H9 (cell line): Measurements from ENCODE around the gene CDC42EP1. TPM values are rescaled to one million over a fixed set of nuclear protein-coding genes. Genes with fewer than 3 reads are reported as not detected.

Experiments
- DNase-seq: peaks from one replicate; pipeline ENCODE4 v3.0.0-alpha.2; 2017
- H2AFZ ChIP-seq: one replicate; pipeline ENCODE4 v1.6.1; 2013; ENCODE audit warnings: mild to moderate bottlenecking, low read length, control low read depth, moderate library complexity
- H2AK5ac ChIP-seq: 2 replicates; pipeline ENCODE4 v1.6.1; 2013; ENCODE audit warnings: low read length, control low read depth, mixed read lengths; ENCODE audit not compliant: insufficient read length
- H2BK120ac ChIP-seq: one replicate; pipeline ENCODE4 v1.6.1; 2013; ENCODE audit warnings: low read depth, mild to moderate bottlenecking, low read length, control low read depth, inconsistent platforms; ENCODE audit not compliant: poor library complexity, severe bottlenecking
- H2BK12ac ChIP-seq: 2 replicates; pipeline ENCODE4 v1.6.1; 2013; ENCODE audit warnings: low read length, control low read depth, mixed read lengths, low read depth; ENCODE audit not compliant: insufficient read length
- H2BK15ac ChIP-seq: 2 replicates; pipeline ENCODE4 v1.6.1; 2013; ENCODE audit warnings: low read depth, low read length, control low read depth
- H2BK20ac ChIP-seq: one replicate; pipeline ENCODE4 v1.6.1; 2013; ENCODE audit warnings: low read depth, mild to moderate bottlenecking, low read length, control low read depth, inconsistent platforms; ENCODE audit not compliant: poor library complexity, severe bottlenecking
- H2BK5ac ChIP-seq: 2 replicates; pipeline ENCODE4 v1.6.1; 2013; ENCODE audit warnings: low read length, control low read depth, mixed read lengths; ENCODE audit not compliant: insufficient read length
- H3K14ac ChIP-seq: 2 replicates; pipeline ENCODE4 v1.6.1; 2013; ENCODE audit warnings: low read length, control low read depth; ENCODE audit not compliant: insufficient read depth
- H3K18ac ChIP-seq: 2 replicates; pipeline ENCODE4 v1.6.1; 2013; ENCODE audit warnings: low read depth, mild to moderate bottlenecking, mixed read lengths, low read length, control low read depth; ENCODE audit not compliant: insufficient read length
- H3K23ac ChIP-seq: 2 replicates; pipeline ENCODE4 v1.6.1; 2013; ENCODE audit warnings: low read length, control low read depth, mixed read lengths, low read depth; ENCODE audit not compliant: insufficient read length
- H3K23me2 ChIP-seq: 2 replicates; pipeline ENCODE4 v1.6.1; 2013; ENCODE audit warnings: low read depth, mild to moderate bottlenecking, mixed read lengths, low read length, control low read depth; ENCODE audit not compliant: insufficient read length, poor library complexity, severe bottlenecking
- H3K27ac ChIP-seq: 2 replicates; pipeline ENCODE4 v1.5.1; 2013; ENCODE audit warnings: low read length, control low read depth, mixed read lengths, low read depth; ENCODE audit not compliant: insufficient read length
- H3K27me3 ChIP-seq: 2 replicates; pipeline ENCODE4 v1.6.1; 2013; ENCODE audit warnings: low read length, control low read depth, inconsistent platforms; ENCODE audit not compliant: insufficient read depth
- H3K4ac ChIP-seq: 2 replicates; pipeline ENCODE4 v1.6.1; 2013; ENCODE audit warnings: low read depth, mild to moderate bottlenecking, control low read depth, inconsistent platforms, low read length, moderate library complexity
- H3K4me1 ChIP-seq: 2 replicates; pipeline ENCODE4 v1.6.1; 2013; ENCODE audit warnings: low read length, control low read depth, inconsistent platforms; ENCODE audit not compliant: insufficient read depth
- H3K4me2 ChIP-seq: 2 replicates; pipeline ENCODE4 v1.6.1; 2013; ENCODE audit warnings: low read length, control low read depth, mixed read lengths; ENCODE audit not compliant: insufficient read length, insufficient read depth
- H3K56ac ChIP-seq: 2 replicates; pipeline ENCODE4 v1.6.1; 2013; ENCODE audit warnings: low read depth, mild to moderate bottlenecking, mixed read lengths, low read length, control low read depth; ENCODE audit not compliant: insufficient read length
- H3K79me1 ChIP-seq: 2 replicates; pipeline ENCODE4 v1.6.1; 2013; ENCODE audit warnings: low read depth, mild to moderate bottlenecking, moderate library complexity, low read length, control low read depth, inconsistent platforms; ENCODE audit not compliant: insufficient read depth, poor library complexity, severe bottlenecking
- H3K79me2 ChIP-seq: 2 replicates; pipeline ENCODE4 v1.6.1; 2013; ENCODE audit warnings: low read length, control low read depth, inconsistent platforms; ENCODE audit not compliant: insufficient read depth
- H3K9ac ChIP-seq: 2 replicates; pipeline ENCODE4 v1.6.1; 2013; ENCODE audit warnings: low read length, control low read depth, mixed read lengths; ENCODE audit not compliant: insufficient read length; ENCODE audit errors: extremely low read depth
- H3K9me3 ChIP-seq: one replicate; pipeline ENCODE4 v1.6.1; 2013; ENCODE audit warnings: low read depth, low read length, inconsistent platforms; ENCODE audit not compliant: control insufficient read depth
- H3T11ph ChIP-seq: one replicate; pipeline ENCODE4 v1.6.1; 2013; ENCODE audit warnings: mild to moderate bottlenecking, low read length, control low read depth, inconsistent platforms
- H4K20me1 ChIP-seq: one replicate; pipeline ENCODE4 v1.6.1; 2013; ENCODE audit not compliant: control insufficient read depth, insufficient read length, insufficient read depth
- H4K5ac ChIP-seq: 2 replicates; pipeline ENCODE4 v1.6.1; 2013; ENCODE audit warnings: low read depth, mild to moderate bottlenecking, mixed read lengths, low read length, control low read depth; ENCODE audit not compliant: insufficient read length
- H4K8ac ChIP-seq: replicated peaks from 2 replicates; pipeline ENCODE4 v1.6.1; 2013; ENCODE audit warnings: low read length, control low read depth, mixed read lengths, low read depth; ENCODE audit not compliant: insufficient read length
- H4K91ac ChIP-seq: 2 replicates; pipeline ENCODE4 v1.6.1; 2013; ENCODE audit warnings: low read depth, mild to moderate bottlenecking, moderate library complexity, mixed read lengths, low read length, control low read depth; ENCODE audit not compliant: insufficient read length
- H3K27ac Mint-ChIP-seq, 3 experiments: 2 replicates in 2 of 3; 3 replicates in 1 of 3; pipeline ENCODE4 v1.8.0; 2020 to 2021; ENCODE audit warnings: mixed read lengths in 3 of 3, mild to moderate bottlenecking in 1 of 3, moderate library complexity in 1 of 3
- H3K27me3 Mint-ChIP-seq: 2 replicates; pipeline ENCODE4 v1.8.0; 2021; ENCODE audit warnings: low read depth, mild to moderate bottlenecking, moderate library complexity, mixed read lengths
- H3K36me3 Mint-ChIP-seq, 3 experiments: 2 replicates in 2 of 3; 3 replicates in 1 of 3; pipeline ENCODE4 v1.8.0; 2020 to 2021; ENCODE audit warnings: low read depth in 3 of 3, mixed read lengths in 3 of 3; ENCODE audit not compliant: insufficient read depth in 1 of 3
- H3K4me1 Mint-ChIP-seq, 2 experiments: 2 replicates each; pipeline ENCODE4 v1.8.0; 2020; ENCODE audit warnings: mixed read lengths in 2 of 2
- H3K4me3 Mint-ChIP-seq, 2 experiments: 2 replicates in 1 of 2; 3 replicates in 1 of 2; pipeline ENCODE4 v1.8.0; 2020 to 2021; ENCODE audit warnings: mild to moderate bottlenecking in 2 of 2, mixed read lengths in 2 of 2, moderate library complexity in 1 of 2
- H3K9me3 Mint-ChIP-seq, 2 experiments: 2 replicates in 1 of 2; 3 replicates in 1 of 2; pipeline ENCODE4 v1.8.0; 2020; ENCODE audit warnings: mild to moderate bottlenecking in 2 of 2, mixed read lengths in 2 of 2, moderate library complexity in 1 of 2
- CTCF ChIP-seq: fragments of 200-600 bp; sonication (generic); conservative IDR thresholded peaks from 3 replicates; pipeline ENCODE4 v1.8.0; 2021; ENCODE audit warnings: antibody characterized with exemption, mild to moderate bottlenecking
- WGBS: extraction: QIAGEN DNeasy Blood & Tissue Kit; methylation state at CpG from one replicate; pipeline ENCODE4 v1.1.7; 2013; ENCODE audit warnings: missing lambda C conversion rate, low lambda C conversion rate, mixed read lengths; ENCODE audit not compliant: insufficient read length; ENCODE audit errors: extremely low coverage; 5-methylcytosine and 5-hydroxymethylcytosine counted together
- total RNA-seq: library from RNA; stranded (reverse); gene quantifications from 2 replicates; pipeline ENCODE4 v1.2.1, GENCODE V29; 2021

The CDC42EP1 gene
- total RNA-seq, 1 experiment from 2014 or later, result 23.0 TPM

GRCh38 chr22:37556710-37557109, 3.6 kb upstream of the CDC42EP1 start:
- Histone ChIP-seq H3K4me2 (no peak overlapping the region), H3K79me2 (no peaks in the 10 kb centered on the region), H3K4ac (no peak overlapping the region), H2BK12ac (no peak overlapping the region), H2BK120ac (no peak overlapping the region), H2AFZ (no peak overlapping the region), H4K5ac (no peak overlapping the region), H2BK20ac (no peak overlapping the region), H3K9me3 (no peaks in the 10 kb centered on the region), H2BK5ac (no peak overlapping the region), H3K9ac (no peak overlapping the region), H3K27ac (no peak overlapping the region), H3K4me1 (peaks cover 7% of the 10 kb centered on the region; the same call in 1 of the 2 replicates), H4K8ac (no peak overlapping the region), H2BK15ac (no peak overlapping the region), H3K14ac (no peak overlapping the region; the same call in 1 of the 2 replicates), H3T11ph (no peak overlapping the region), H3K18ac (no peak overlapping the region), H2AK5ac (no peak overlapping the region), H3K23me2 (peaks cover 13% of the 10 kb centered on the region), H3K27me3 (peaks cover 3% of the 10 kb centered on the region; the same call in 1 of the 2 replicates), H3K23ac (no peak overlapping the region), H4K20me1 (no peaks in the 10 kb centered on the region), H3K79me1 (no peaks in the 10 kb centered on the region), H3K56ac (no peak overlapping the region), H4K91ac (no peak overlapping the region)
- Mint-ChIP-seq H3K4me1 (peaks cover 39 to 45% of the 10 kb centered on the region in 2 experiments), H3K9me3 (no peaks in the 10 kb centered on the region), H3K4me3 (peak overlapping the region in 1 of 2 experiments; percentile 19; a peak in 2 of 5 replicates), H3K36me3 (no peaks in the 10 kb centered on the region; a peak in 1 of 7 replicates), H3K27me3 (peaks cover 65% of the 10 kb centered on the region), H3K27ac (no peak overlapping the region)
- WGBS, result no CpG with 5 or more reads among the region's 5 CpGs
- no peak for TF ChIP-seq CTCF
- peak; percentile 60 for DNase-seq
